HG03039 (cell line): Measurements from ENCODE around the gene CCDC63.
"Not testable (repeated sequence)": the region's sequence is repeated elsewhere in the genome, so short reads cannot be mapped to it uniquely, and the experiment has no call there.

Experiments
- ATAC-seq: cut with Tn5 transposase; IDR thresholded peaks from one replicate; pipeline ENCODE4 v1.9.1; 2021; ENCODE audit warnings: mild to moderate bottlenecking, moderate library complexity; ENCODE audit not compliant: unreplicated experiment

Gene CCDC63

DNA sequence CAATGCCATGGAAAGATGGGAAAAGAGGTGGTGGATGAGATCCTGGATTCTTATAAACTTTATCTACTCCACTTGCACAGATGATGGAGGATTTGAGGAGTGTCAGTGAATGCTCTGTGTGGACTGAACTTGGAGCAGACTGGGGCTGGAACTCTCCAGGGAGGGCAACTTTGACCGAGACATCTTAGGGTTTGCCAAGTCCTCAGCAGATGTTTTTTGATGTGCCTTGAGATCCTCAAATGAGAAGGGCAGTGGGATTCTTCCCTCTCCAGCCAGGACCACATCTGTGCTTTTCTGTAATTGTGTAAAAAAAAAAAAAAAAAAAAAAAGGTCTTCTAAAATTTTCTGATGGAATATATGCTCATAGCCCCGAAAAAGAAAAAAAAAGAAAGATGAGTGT is 96.6 kb downstream of the CCDC63 start:
- ATAC-seq: no peak

DNA sequence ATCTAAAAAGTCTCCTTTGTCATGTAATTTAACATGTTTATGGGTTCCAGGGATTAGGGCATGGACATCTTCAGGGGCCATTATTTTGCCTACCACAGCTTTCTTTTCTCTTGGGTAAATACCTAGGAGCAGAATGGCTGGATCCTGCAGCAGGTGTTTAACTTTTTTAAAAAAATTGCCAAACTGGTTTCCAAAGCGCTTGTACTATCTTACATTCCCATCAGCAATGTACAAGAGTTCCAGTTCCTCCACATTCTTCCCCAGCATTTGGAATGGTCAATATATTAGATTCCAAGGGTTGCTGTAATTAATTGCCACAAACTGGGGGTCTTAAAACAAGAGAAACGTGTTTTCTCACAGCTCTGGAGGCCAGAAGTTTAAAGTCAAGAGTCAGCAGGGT is 101.3 kb downstream of the CCDC63 start:
- no peak for ATAC-seq

DNA sequence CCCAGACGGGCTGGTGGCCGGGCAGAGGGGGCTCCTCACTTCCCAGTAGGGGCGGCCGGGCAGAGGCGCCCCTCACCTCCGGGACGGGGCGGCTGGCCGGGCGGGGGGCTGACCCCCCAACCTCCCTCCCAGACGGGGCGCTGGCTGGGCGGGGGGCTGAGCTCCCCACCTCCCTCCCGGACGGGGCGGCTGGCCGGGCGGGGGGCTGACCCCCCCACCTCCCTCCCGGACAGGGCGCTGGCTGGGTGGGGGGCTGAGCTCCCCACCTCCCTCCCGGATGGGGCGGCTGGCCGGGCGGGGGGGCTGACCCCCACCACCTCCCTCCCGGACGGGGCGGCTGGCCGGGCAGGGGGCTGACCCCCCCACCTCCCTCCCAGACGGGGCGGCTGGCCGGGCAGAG is 103.7 kb downstream of the CCDC63 start:
- not testable (repeated sequence) for ATAC-seq

DNA sequence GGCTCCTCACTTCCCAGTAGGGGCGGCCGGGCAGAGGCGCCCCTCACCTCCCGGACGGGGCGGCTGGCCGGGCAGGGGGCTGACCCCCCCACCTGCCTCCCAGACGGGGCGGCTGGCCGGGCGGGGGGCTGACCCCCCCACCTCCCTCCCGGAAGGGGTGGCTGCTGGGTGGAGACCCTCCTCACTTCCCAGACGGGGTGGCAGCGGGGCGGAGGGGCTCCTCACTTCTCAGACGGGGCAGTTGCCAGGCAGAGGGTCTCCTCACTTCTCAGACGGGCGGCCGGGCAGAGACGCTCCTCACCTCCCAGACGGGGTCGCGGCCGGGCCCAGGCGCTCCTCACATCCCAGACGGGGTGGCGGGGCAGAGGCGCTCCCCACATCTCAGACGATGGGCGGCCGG is 104.1 kb downstream of the CCDC63 start:
- not testable (repeated sequence) for ATAC-seq
